ENCODE data around the gene FANCC.

DNA sequence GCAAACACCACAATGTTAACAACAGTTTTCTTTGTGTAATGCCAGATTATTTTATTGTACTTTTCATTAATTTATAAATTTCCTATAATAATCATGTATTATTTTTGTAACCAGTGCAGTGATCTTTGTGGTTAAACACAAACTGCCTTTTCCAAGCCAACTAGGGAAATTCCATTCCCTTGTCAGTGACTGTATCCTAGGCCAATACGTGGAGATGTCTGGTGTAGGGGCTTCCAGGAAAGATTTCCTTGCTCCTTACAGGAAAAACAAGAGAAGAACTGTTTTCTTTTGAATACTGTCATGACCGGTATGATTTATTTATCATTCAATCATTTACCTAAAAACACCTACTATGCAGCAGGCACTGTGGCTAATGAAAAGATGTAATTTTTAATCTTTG lies 31.4 kb downstream of the FANCC start:
- TF ChIP-seq YY1 (IDR thresholded peaks at IDR 0.05; ENCODE audit: insufficient read depth, insufficient read length) (no peak), ZNF274 (IDR thresholded peaks at IDR 0.05; ENCODE audit: low read depth, low read length) (no peak)
